ENCODE results near the gene GKN2.

Gene GKN2

GRCh38 chr2:68992341-68992740 lies 39.6 kb upstream of the GKN2 start:
- TF ChIP-seq CTCF (IDR thresholded peaks at IDR 0.05; ENCODE audit: low read depth, low read length), result no peak
- DNase-seq (ENCODE audit: extremely low read depth, low read depth), result no peak

- no peak for TF ChIP-seq CTCF (IDR thresholded peaks at IDR 0.05; ENCODE audit: low read depth, low read length)
- no peak for DNase-seq (ENCODE audit: extremely low read depth, low read depth)
Measured at GRCh38 chr2:68989035-68989434, 36.3 kb upstream of the GKN2 start.

GRCh38 chr2:68987021-68987503 lies 34.4 kb upstream of the GKN2 start:
- DNase-seq (ENCODE audit: extremely low read depth, low read depth), result no peak
- TF ChIP-seq CTCF (IDR thresholded peaks at IDR 0.05; ENCODE audit: low read depth, low read length), result no peak

GRCh38 chr2:68980956-68981355 lies 28.3 kb upstream of the GKN2 start:
- DNase-seq (ENCODE audit: extremely low read depth, low read depth), result no peak
- TF ChIP-seq CTCF (IDR thresholded peaks at IDR 0.05; ENCODE audit: low read depth, low read length), result no peak

- TF ChIP-seq CTCF (IDR thresholded peaks at IDR 0.05; ENCODE audit: low read depth, low read length), result no peak
Measured at GRCh38 chr2:68978098-68978497, 25.4 kb upstream of the GKN2 start.

GRCh38 chr2:68977453-68977852 lies 24.8 kb upstream of the GKN2 start:
- no peak for TF ChIP-seq CTCF (IDR thresholded peaks at IDR 0.05; ENCODE audit: low read depth, low read length)
- no peak for DNase-seq (ENCODE audit: extremely low read depth, low read depth)

More at GRCh38 chr2:68978098-68978497, 25.4 kb upstream of the GKN2 start:
- no peak for DNase-seq (ENCODE audit: extremely low read depth, low read depth)

- TF ChIP-seq CTCF (IDR thresholded peaks at IDR 0.05; ENCODE audit: low read depth, low read length), result no peak
- no peak for DNase-seq (ENCODE audit: extremely low read depth, low read depth)
Measured at GRCh38 chr2:68975844-68976243, 23.2 kb upstream of the GKN2 start.
